HG02981 (cell line): ENCODE results near the gene STX8.
"Not testable (repeated sequence)": the region's sequence is repeated elsewhere in the genome, so short reads cannot be mapped to it uniquely, and the experiment has no call there.

Experiments used
- ATAC-seq: cut with Tn5 transposase; IDR thresholded peaks from one replicate; pipeline ENCODE4 v1.9.1; 2021; ENCODE audit warnings: mild to moderate bottlenecking, moderate library complexity; ENCODE audit not compliant: unreplicated experiment

The STX8 gene

DNA sequence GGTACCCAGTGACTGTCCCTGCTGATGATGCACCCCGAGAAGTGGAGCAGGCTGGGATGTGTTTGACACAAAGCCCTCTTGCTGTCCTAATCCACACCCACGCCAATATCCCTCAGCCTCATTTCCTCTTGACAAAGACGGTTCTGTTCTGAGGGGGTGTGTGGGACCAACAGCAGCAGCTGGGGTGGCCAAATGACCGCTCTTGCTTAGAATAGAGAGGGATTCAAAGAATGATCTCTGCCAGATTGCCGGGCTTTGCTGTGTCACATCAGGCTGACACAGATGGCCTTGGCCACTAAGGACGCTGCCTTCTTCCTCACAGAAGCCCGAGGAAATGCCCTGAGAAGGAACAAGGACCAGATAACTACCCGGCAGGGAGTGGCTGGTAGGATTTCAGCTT lies 303.6 kb downstream of the STX8 start:
- ATAC-seq = no peak

DNA sequence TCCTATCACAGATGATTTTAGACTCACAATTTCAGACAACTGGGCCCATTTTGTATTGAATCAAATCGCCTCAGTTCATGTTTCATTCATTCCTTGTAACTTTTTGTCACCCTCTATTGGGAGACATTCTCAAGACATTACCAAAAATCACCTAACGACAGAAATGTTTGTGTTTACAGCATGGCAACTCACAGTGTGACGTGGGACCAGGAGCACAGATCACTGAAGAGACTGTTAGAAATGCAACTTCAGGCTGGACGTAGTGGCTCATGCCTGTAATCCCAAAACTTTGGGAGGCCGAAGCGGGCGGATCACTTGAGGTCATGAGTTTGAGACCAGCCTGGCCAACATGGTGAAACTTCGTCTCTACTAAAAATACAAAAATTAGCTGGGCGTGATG lies 304.7 kb downstream of the STX8 start:
- no peak for ATAC-seq

DNA sequence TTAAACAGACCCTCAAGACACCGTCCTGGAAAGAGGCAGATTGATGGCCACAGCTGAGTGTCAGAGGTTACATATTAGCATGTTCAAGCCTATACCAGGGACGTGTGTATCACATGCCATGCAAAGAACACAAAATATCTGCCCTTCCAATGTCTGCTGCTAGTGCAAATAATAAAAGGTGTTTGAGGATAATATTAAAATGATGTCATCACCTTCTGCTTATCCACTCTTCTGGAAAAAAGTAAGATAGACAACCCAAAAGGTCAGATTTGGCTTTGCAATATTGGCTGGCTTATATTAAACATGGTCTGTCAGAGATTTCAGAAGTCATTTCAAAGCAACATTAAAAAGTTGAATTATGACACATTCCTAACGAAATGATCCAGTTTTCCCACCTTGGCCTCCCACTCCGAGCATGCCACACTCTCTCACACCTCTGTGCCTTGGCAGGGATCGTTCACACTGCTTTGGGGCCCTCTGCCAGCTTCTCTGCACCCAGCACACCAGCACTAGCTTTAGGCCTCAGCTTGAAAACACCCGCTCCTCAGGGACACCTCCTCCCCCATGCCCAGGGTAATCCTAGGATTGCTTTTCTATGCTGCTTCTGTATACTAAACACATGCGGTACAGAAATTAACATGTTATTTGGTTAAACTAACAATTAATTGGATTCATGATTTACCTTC lies 306.1 kb downstream of the STX8 start:
- no peak for ATAC-seq

DNA sequence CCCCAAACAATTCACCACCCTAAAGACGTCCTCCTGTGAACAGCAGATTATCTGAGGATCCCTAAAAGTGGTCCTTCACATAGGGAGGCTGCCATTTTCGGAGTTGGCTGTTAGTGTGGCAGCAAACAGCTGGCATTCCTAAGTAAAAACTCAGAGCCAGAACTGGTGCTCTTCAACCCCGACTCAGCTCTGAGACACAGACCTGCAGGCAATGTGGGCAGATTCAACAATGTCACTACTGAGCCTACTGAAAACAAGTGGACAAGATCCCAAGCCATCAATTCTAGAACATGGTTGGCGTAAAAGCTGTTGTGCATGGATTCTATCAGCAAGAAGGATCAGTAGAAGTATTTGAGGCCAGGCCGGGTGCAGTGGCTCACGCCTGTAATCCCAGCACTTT lies 307.1 kb downstream of the STX8 start:
- ATAC-seq = no peak

DNA sequence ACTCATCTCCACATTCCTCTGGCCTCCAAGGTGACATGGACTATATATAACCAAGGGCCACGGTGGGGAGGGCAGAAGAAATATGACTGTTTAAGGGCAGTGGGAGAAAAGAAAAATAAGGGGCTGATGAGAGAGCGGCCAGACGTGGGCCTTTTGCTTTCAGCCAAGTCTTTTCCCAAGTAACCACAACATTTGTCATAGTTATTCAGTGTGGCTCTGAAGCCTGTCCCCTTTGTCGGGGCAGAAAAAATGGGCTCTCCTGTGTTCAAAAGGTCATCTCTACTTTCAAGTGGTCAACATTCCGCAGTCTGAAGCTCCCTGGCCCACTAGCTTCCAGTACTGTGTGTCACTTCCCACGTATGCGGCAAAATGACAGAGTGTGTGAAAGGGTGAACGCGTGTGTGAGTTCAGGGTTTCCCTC lies 308.9 kb downstream of the STX8 start:
- no peak for ATAC-seq

DNA sequence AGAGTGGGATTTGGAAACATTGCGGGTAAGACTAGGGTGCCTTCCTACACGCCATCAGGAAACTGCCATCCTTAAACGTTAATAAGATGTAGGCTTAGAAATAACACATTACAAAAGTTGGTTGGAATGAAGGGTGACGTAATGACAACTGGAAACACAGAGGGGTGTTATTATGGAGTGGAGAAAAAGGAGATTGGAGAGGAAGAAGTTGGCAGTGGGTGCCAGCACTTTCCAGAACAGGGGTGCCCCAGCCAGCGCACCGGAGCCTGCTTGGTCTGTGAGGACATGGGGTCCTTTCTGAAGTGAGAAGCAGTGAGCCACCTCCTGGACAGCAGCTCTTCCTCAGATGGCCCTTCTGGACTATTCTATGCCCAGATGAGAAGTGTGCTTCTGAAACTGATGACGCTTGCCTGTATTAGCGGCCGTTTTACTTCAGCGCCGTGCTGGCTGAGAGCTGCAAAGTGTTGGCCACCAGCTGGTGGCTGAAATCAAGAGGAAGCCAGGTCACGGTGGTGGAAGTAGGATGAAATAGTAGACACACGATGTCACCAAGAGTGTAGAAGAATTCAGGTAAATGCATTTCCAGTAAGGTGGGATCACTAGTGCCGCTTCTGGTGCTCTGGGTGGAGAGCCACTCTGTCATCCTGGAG lies 309.5 kb downstream of the STX8 start:
- no peak for ATAC-seq

DNA sequence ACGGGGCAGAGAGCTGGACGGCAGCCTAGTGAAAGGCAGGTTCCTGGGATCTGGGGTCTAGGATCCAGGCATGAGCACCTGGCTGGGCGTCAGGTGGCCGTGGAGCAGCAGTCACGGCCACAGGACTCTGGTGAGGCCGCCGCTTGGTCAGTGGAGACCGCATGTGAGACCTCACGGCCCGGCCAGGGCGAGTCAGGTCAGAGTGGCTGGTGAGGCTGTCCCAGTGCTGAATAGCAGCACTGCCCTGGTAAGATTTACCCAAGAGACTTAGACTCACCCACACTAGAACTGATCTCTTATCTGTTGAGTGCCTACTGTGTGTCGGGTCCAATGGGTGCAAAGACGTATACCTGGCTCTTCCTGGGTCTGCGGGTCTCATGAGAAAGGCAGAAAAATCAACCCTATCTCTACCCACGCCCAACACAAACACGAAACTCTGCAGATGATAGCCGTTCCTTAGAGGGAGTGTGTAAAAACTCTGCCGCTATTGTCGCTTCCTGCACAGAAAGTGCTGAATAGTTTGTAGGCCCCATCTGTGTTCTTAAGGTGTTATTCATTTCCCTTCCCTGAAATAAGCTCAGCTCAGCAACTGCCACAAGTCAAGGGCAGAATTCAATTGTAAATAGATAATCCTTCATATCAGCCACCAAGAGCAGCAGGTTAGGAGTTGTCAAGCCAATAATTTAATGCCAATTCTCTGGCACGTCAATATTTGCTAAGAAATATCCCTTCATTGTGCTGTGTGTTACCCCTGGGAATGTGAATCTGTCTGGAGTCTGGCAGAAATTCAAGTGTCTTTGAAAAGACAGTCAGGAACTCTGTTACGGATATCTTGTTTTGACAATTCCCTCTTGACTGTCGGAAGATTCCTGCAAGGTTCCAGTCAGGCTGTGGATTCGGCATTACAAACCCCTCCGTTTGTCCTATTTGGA lies 314.3 kb downstream of the STX8 start:
- ATAC-seq = no peak

DNA sequence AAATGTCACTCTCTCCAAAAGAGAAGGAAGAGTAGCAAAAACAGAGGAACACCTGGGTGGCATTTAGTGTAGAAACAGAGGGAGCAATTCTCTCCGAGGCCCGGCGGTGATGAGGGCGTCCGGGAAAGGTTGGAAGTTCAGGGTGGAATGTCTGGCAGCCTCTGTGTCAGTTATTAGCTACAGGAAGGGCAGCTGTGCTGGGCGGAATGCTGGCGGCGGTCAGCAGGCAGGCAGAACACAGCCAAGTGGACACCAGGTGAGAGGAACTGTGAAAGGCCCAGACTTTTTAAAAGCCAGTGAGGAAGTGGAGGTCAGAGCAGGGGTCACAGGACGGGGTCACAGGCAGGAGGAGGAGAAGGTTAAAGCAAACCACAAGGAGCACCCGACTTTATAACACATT lies 316.2 kb downstream of the STX8 start:
- no peak for ATAC-seq

DNA sequence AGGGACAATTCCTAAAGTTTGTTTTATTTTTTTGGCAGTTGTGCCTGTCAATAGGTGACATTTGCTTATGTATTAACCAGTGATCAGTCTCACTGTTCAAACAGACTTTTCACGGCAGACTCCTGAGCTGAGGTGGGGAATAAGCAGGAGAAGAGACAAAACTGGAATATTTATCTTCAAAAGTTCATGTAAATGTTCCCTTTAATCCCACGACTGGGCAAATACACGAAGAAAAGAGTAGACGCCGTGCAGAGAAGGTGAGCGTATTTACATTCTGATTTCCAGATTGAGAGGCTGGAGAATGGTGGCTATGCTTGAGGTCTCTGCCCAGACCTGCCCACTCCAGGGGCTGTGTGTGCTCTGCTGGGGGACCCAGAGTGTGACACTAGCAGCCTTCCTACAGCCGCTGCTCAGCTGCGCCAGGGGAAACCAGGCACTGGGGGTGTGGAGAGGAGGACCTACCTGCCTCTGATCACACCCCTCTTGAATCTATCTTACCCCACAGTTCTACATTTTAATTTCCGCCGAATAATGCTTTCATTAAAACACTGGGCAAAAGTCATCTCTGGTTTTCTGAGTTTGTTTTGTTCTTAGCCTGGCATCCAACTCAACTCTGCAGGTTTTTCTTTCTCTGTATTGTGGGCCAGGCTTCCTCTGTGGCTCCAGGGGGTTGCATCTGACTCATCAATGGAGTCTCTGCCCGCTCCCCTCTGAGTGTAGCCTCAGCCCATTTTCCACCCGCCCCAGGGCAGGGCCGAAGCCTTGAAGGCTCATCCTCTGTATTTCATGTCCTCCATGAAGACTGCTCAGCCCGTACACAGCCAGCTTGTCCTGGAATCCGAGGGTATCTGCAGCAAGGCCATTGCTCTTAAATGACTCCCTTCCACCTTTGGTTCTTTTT lies 317.3 kb downstream of the STX8 start:
- no peak for ATAC-seq

DNA sequence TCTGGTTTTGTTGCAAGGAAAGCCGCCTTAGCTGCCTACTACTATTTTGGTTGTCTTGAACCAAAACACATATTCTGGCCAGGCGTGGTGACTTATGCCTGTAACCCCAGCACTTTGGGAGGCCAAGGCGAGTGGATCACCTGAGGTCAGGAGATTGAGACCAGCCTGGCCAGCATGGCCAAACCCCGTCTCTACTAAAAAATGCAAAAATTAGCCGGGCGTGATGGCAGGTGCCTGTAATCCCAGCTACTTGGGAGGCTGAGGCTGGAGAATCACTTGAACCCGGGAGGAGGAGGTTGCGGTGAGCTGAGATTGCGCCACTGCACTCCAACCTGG lies 318.0 kb downstream of the STX8 start:
- ATAC-seq = not testable (repeated sequence)

DNA sequence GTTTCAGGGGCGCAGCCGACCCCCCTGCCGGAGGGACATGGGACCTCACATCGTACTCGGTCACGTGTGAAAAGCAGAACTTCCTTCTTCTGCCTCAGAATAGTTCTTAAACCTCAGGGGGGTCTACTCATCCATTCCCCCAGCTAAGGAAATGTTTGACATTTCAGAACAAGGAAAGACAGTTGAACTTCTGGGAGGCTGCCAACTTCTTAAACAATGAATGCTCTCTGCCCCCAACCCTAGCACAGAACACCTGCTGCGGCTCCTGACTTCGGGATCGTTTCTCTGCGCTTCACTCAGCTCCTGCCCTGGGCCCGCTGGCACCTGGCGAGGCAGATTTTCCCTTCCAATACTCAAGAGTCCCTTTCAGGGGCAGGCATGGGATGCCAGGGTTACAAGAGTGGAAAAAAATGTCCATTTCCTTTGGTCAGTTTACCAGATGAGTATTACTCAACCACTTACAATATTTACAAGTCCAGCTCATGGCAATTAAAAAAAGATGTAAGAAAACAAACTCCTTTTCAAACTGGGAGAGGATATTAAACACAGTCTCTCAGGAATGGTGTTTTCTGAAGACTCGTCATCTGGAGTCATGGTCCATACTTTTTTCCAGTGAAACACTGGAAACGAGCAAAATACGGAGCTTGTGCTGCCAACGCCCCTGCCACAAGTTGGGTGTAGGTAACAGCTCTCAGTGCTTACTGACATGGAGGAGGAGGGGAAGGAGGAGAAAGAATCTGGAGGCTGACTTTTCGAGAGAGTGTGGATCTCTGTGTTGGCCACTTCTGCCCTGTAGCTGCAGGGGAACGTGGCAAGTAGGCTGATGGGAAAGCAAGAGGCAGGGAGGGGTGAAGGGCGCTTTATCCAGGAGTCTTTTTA lies 318.6 kb downstream of the STX8 start:
- no peak for ATAC-seq

DNA sequence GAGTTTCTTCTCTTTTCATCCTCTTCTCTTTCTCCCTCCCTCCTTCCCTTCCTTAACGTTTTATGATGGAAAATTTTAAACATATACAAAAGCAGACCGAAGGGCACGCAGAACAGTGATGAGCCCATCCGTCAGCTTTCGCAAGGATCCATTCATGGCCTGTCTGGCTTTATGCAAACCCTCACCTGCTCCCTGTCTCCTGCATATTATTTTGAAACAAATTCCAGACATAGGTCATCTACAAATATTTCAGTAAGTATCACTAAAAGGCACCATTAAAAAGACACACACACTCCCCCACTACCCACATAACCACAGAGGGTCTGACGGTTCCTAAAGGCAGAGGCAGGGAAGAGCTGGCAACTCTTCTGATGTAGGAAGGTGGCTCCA lies 319.3 kb downstream of the STX8 start:
- no peak for ATAC-seq

DNA sequence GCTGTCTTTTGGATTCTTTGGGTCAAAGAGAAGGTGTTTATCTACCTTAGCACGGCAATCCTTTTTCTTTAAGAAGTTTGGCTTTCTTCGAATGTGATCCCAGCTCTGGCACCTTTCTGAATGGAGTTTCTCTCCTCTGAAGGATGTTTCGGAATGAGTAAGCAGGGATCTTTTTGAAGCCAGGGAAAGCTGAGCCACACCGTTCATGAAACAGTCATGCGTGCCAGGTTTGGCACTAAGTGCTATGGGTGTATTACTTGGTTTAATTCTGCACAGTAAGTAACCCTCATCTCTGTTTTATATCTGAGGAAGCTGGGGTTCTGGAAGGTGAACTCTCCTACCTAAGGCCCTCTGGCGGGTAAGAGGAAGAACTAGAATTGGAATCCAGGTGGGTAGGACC lies 319.8 kb downstream of the STX8 start:
- ATAC-seq = no peak

DNA sequence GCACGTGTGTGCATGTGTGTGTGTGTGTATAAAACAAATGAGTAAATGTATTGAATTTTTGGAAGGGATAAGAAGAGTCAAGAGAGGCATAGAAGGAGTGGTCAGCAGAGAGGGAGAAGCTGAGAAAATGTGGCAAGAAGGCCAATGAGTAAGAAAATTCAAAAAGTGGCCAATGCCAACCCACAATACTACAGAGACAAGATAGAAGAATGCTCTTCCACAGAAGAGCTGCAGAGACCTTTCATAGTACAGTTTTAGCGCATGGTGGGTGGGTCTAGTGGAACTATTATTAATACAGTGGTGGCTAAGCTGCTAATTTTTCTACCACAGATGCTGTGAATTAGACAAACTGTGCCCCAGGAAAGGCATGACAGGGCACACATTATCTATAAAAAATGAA lies 320.8 kb downstream of the STX8 start:
- no peak for ATAC-seq

DNA sequence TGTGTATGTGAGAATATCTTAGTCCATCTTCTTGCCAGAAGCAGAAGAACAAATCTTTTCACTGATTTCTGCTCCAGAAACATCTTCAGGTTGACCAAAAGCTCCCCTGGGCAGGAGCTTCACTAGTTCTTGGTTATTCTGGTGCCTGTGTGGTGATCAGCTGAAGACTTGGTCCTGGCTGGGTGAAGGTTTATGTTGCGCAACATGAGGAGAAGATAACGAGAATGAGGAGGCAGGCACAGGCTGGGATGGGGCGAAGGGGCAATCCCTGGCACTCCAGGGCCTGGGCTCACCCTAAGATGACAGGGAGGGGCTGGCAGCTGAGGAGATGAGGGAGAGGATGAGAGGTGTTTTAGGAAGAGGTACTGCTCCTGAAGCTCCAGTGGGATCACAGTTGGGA lies 322.3 kb downstream of the STX8 start:
- no peak for ATAC-seq

DNA sequence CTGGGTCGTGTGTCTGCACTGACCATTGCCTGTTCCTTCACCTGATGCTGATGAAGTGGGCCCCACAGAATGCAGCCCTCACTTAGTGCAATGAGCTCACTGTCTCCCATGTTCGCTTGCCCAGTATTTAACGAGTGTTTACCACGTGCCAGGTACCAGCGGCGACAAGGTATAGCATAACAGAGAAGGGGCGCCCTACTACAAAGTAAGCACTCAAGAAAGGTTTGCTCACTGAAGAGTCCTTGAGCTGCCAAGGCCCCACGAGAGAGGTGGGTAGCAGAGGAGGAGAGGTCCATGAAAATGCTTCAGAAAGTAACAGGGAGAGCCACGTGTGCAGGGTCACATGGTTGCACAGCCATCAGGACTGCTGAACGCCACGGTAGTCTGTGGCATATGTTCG lies 324.3 kb downstream of the STX8 start:
- ATAC-seq = no peak

DNA sequence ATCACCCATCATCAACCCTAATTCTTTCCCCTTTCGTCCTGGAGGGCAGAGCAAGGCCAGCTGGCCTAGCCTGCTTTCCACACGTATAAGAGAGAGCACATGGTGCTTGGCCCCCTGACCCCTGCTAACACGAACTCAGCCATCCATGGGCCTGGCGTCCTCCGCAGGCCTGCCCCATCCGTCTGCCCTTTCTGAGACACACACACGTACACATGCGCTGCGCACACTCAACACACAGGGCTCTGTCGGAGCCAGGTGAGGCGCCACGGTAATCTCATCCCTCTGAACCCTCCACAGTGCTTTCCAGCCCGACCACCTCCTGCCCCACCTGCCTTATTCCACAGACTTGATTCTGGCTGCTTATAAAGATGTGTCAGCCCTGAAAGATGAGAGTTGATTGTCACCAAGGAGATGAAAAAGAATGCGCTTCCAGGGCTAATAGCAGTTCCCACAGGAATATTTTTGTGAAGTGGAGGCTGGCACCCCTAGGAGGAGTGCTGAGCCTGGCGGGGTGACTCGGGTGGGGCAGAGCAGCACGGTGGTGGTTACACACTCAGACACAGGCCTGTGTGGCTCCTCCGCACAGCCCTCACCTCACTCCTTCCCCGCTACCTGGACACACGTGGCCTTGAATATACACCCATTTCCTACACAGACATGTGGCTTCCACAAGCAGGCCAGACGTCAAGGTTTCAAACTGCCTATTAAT lies 326.2 kb downstream of the STX8 start:
- no peak for ATAC-seq

DNA sequence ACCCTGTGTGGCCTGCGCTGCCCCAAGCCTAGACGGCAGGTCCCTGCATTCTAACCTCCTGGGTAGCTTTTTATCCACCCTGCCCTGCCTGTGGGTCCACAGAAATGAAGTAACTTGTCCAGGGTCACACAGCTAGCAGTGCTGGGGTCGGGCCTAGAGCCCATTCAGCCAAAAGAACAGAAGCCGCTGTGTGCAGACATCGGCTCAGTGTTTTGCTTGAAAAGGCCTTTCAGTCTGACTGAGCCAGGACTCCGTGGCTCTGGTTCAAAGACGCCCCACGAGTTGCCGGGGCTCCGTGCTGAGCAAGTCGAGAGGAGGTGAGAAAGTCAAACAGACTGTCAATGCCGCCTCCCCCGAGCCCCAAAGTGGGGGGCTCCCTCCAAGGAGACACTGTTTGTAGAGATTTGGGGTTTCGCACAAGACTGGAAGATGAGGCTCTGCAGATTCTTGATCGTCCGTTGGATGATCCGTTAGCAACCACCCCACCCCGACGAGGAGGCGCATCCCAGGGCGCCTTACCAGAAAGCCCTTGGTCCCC lies 328.1 kb downstream of the STX8 start:
- ATAC-seq = no peak
